HEK293T (cell line): ENCODE measurements around the gene BACH2.

Experiments used
- ELF4 ChIP-seq: fragments of 450-650 bp; IDR thresholded peaks from 2 replicates; pipeline ENCODE4 v1.6.1; 2017; ENCODE audit warnings: antibody characterized with exemption
- HDGF ChIP-seq: fragments of 450-650 bp; IDR thresholded peaks from 2 replicates; pipeline ENCODE4 v1.6.1; 2017; ENCODE audit warnings: antibody characterized with exemption, borderline replicate concordance
- NFRKB ChIP-seq: fragments of 450-650 bp; IDR thresholded peaks from 2 replicates; pipeline ENCODE4 v1.6.1; 2016; ENCODE audit warnings: mild to moderate bottlenecking, moderate library complexity

DNA sequence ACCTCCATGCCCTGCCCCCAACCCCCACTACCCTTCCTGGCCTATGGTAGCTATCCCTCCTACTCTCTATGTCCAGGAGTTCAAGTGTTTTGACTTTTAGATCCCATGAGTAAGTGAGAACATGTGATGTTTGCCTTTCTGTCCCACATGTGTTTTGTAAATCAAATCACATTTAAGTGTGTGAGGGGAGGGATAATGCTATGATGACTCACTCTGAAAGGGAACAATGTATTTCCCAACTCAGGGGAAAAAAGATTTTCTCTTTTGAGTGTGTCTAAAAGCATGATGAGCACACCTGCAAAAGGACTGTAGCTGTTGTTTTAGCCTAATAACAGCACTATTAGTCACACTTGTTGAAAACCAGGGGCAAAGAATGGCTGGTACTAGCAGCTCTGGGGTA lies 208.6 kb downstream of the BACH2 start:
- no peak for TF ChIP-seq NFRKB
- TF ChIP-seq HDGF = no peak
- no peak for TF ChIP-seq ELF4
